WERI-Rb-1 (cell line): ENCODE data around the gene GAL3ST3.

Source experiments
- DNase-seq: peaks from one replicate; pipeline ENCODE4 v3.0.0-alpha.2; 2020
- H3K27ac ChIP-seq: fragments of 250-450 bp; sonication (Bioruptor Pico); 2 replicates; pipeline ENCODE4 v1.5.1; 2020; ENCODE audit warnings: mild to moderate bottlenecking, moderate library complexity
- H3K27me3 ChIP-seq: fragments of 250-450 bp; sonication (Bioruptor Pico); 2 replicates; pipeline ENCODE4 v1.5.1; 2021; ENCODE audit warnings: mild to moderate bottlenecking, low read depth, moderate library complexity; ENCODE audit not compliant: insufficient read depth, severe bottlenecking
- H3K36me3 ChIP-seq: fragments of 250-450 bp; sonication (Bioruptor Pico); 2 replicates; pipeline ENCODE4 v1.5.1; 2020; ENCODE audit warnings: mild to moderate bottlenecking, moderate library complexity
- H3K4me3 ChIP-seq: 2 replicates; pipeline ENCODE4 v1.5.1; 2011; ENCODE audit warnings: low read depth, mild to moderate bottlenecking, control low read depth, low read length
- H3K9me3 ChIP-seq: fragments of 250-450 bp; sonication (Bioruptor Pico); 2 replicates; pipeline ENCODE4 v1.5.1; 2021; ENCODE audit warnings: mild to moderate bottlenecking, moderate library complexity; ENCODE audit not compliant: severe bottlenecking
- CTCF ChIP-seq: IDR thresholded peaks from 2 replicates; pipeline ENCODE4 v1.5.1; 2011; ENCODE audit warnings: low read depth, mild to moderate bottlenecking, control low read depth, inconsistent platforms, low read length

Gene GAL3ST3

GRCh38 chr11:66020618-66021357 lies 28.2 kb downstream of the GAL3ST3 start:
- TF ChIP-seq CTCF, result no peak
- no peak overlapping the region for H3K4me3 ChIP-seq
- no peaks in the 10 kb centered on the region for H3K27me3 ChIP-seq
- no peaks in the 10 kb centered on the region for H3K36me3 ChIP-seq
- no peak for DNase-seq
- no peak overlapping the region for H3K27ac ChIP-seq
- no peaks in the 10 kb centered on the region for H3K9me3 ChIP-seq

GRCh38 chr11:66020212-66020611 lies 28.7 kb downstream of the GAL3ST3 start:
- H3K27me3 ChIP-seq, result no peaks in the 10 kb centered on the region
- H3K27ac ChIP-seq, result no peak overlapping the region
- no peak overlapping the region for H3K4me3 ChIP-seq
- TF ChIP-seq CTCF, result no peak
- DNase-seq, result no peak
- H3K36me3 ChIP-seq, result no peaks in the 10 kb centered on the region
- H3K9me3 ChIP-seq, result no peaks in the 10 kb centered on the region

- Histone ChIP-seq H3K36me3 (no peaks in the 10 kb centered on the region), H3K27me3 (no peaks in the 10 kb centered on the region), H3K9me3 (no peaks in the 10 kb centered on the region), H3K27ac (no peak overlapping the region), H3K4me3 (no peak overlapping the region)
- TF ChIP-seq CTCF, result no peak
- no peak for DNase-seq
These were observed 31.6 kb downstream of the GAL3ST3 start for GRCh38 chr11:66017321-66017720.

GRCh38 chr11:66016793-66017177 lies 32.2 kb downstream of the GAL3ST3 start:
- no peak for TF ChIP-seq CTCF
- no peak overlapping the region for H3K4me3 ChIP-seq
- H3K36me3 ChIP-seq, result no peaks in the 10 kb centered on the region
- no peaks in the 10 kb centered on the region for H3K27me3 ChIP-seq
- no peak overlapping the region for H3K27ac ChIP-seq
- DNase-seq, result no peak
- no peaks in the 10 kb centered on the region for H3K9me3 ChIP-seq

GRCh38 chr11:66015936-66016792 lies 32.8 kb downstream of the GAL3ST3 start:
- H3K36me3 ChIP-seq, result no peaks in the 10 kb centered on the region
- no peak overlapping the region for H3K4me3 ChIP-seq
- H3K9me3 ChIP-seq, result no peaks in the 10 kb centered on the region
- DNase-seq, result no peak
- H3K27me3 ChIP-seq, result no peaks in the 10 kb centered on the region
- no peak for TF ChIP-seq CTCF
- no peak overlapping the region for H3K27ac ChIP-seq
